Common myeloid progenitor, CD34-positive (primary cell): ENCODE measurements around the gene REEP1.
A peak's percentile ranks its signal among the peaks of the same experiment; 100 is the strongest.

Experiments used
- CTCF ChIA-PET: fragments of 350-600 bp; sonication (Branson Sonifier 250); formaldehyde crosslinking; loops from one replicate; lab custom pipeline; 2021; ENCODE audit warnings: antibody characterized with exemption; lab: Charles Lee
- POLR2A ChIA-PET: fragments of 350-600 bp; sonication (Branson Sonifier 250); formaldehyde crosslinking; loops from one replicate; lab custom pipeline; 2021; ENCODE audit warnings: antibody characterized with exemption; lab: Charles Lee
- DNase-seq, 3 donors: peaks; one replicate each; pipeline versions ENCODE4 v3.0.0 to v3.0.0-alpha.2; 2013
- H3K27ac ChIP-seq, 2 experiments: 1 replicate in 1 of 2; 2 replicates in 1 of 2; pipeline ENCODE4 v1.7.0; 2013; ENCODE audit warnings: inconsistent platforms in 2 of 2, low read length in 2 of 2, mild to moderate bottlenecking in 2 of 2, low read depth in 1 of 2, moderate library complexity in 1 of 2; ENCODE audit not compliant: severe bottlenecking in 2 of 2, insufficient read depth in 1 of 2, poor library complexity in 1 of 2
- H3K27me3 ChIP-seq, 5 experiments: replicated peaks in 2 of 5; 1 replicate in 3 of 5; 2 replicates in 2 of 5; pipeline versions ENCODE4 v1.6.1 to v1.7.0; 2013; ENCODE audit warnings: low read length in 4 of 5, mild to moderate bottlenecking in 2 of 5, moderate library complexity in 2 of 5, inconsistent platforms in 1 of 5; ENCODE audit not compliant: insufficient read depth in 5 of 5, control insufficient read depth in 4 of 5
- H3K36me3 ChIP-seq, 4 experiments: 1 replicate in 2 of 4; 2 replicates in 2 of 4; pipeline versions ENCODE4 v1.6.1 to v1.7.0; 2013; ENCODE audit warnings: low read length in 3 of 4, control low read depth in 1 of 4, mild to moderate bottlenecking in 1 of 4; ENCODE audit not compliant: control insufficient read depth in 4 of 4, insufficient read depth in 4 of 4
- H3K4me1 ChIP-seq, 4 experiments: 1 replicate in 3 of 4; 2 replicates in 1 of 4; pipeline versions ENCODE4 v1.6.1 to v1.7.1; 2013; ENCODE audit warnings: low read length in 3 of 4, mild to moderate bottlenecking in 3 of 4, control low read depth in 1 of 4, inconsistent platforms in 1 of 4, moderate library complexity in 1 of 4; ENCODE audit not compliant: control insufficient read depth in 4 of 4, insufficient read depth in 4 of 4; ENCODE audit errors: control extremely low read depth in 1 of 4
- H3K4me3 ChIP-seq, 7 experiments: 1 replicate in 4 of 7; 2 replicates in 3 of 7; pipeline versions ENCODE4 v1.5.1 to v1.7.0; 2013; ENCODE audit warnings: mild to moderate bottlenecking in 7 of 7, low read length in 6 of 7, moderate library complexity in 6 of 7, inconsistent platforms in 2 of 7, low read depth in 2 of 7, control low read depth in 1 of 7; ENCODE audit not compliant: insufficient read depth in 4 of 7, control insufficient read depth in 1 of 7; ENCODE audit errors: extremely low read depth in 1 of 7
- H3K9me3 ChIP-seq, 5 experiments: 1 replicate in 4 of 5; 2 replicates in 1 of 5; pipeline versions ENCODE4 v1.6.1 to v1.7.1; 2013; ENCODE audit warnings: low read length in 4 of 5, mild to moderate bottlenecking in 2 of 5, inconsistent platforms in 1 of 5, low read depth in 1 of 5, moderate library complexity in 1 of 5; ENCODE audit not compliant: control insufficient read depth in 4 of 5, insufficient read depth in 2 of 5; ENCODE audit errors: control extremely low read depth in 1 of 5
- WGBS: methylation state at CpG from one replicate; pipeline ENCODE4 v1.1.5; 2013; ENCODE audit not compliant: insufficient coverage; 5-methylcytosine and 5-hydroxymethylcytosine counted together

Gene REEP1

DNA sequence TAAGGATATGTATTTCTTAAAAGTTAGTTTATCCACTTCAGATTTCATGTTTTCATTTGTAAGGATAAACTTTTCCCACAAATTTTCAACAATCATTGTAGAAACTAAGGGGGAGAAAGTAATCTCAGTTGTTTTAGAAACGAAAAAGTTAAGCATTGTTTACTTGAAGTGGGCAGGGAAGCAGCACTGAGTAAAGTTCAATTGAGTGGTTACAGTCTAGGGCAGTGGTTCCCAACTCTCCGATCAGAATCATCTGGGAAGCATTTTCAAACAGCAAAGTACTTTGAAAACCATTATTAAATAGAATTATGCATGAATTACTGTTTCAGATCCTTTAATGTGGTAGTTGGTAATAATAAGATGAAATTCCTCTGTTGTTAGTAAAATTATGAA lies 125.6 kb downstream of the REEP1 start:
- H3K9me3 ChIP-seq = no peaks in the 10 kb centered on the region
- no peak overlapping the region for H3K27ac ChIP-seq
- H3K4me1 ChIP-seq = peaks cover 0 to 15% (median 0%) of the 10 kb centered on the region in 4 experiments
- WGBS = 100% methylated on average over 1 of the region's 2 CpGs
- POLR2A ChIA-PET = no interaction called here
- peaks cover 12 to 62% (median 37%) of the 10 kb centered on the region in 4 experiments for H3K36me3 ChIP-seq
- no peak overlapping the region for H3K4me3 ChIP-seq
- CTCF ChIA-PET = no interaction called here
- H3K27me3 ChIP-seq = no peaks in the 10 kb centered on the region
- no peak for DNase-seq

DNA sequence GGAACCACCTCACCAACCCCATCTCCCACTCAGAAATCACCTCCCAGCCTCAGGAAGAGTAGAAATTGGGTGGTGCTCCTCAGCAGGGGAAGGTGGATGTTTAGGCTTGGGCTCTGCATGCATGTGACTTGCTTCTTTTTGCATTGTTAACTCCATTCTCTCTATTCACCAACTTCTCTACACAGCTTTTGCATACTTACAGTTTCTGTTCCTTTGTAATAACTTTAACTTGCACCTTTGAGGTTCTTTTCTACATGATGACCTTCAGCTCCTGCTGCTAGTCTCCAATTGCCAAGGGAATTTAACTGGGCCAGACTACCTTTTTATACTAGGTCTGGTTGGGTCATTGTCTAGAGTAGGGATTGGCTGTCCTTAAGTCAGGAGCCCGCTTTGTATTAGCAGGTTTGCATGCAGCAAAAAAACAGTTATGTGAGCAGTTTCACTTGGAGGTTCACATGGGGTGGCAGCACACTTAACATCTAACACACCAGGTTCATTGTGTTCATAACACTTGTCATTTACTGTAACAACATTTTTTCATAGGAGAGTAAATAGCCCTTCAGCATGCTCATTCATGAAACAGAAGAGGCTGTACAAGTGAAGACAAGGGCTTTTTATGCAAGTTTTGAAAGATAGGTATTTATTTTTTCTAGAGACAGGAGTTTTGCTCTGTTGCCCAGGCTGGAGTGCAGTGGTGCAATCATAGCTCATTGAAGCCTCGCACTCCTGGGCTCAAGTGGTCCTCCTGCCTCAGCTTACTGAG lies 126.2 kb downstream of the REEP1 start:
- Histone ChIP-seq H3K36me3 (peaks cover 15 to 68% (median 42%) of the 10 kb centered on the region in 4 experiments), H3K9me3 (no peaks in the 10 kb centered on the region), H3K4me3 (no peak overlapping the region), H3K27me3 (no peaks in the 10 kb centered on the region), H3K4me1 (peaks cover 0 to 15% (median 0%) of the 10 kb centered on the region in 4 experiments), H3K27ac (no peak overlapping the region)
- no CpG with 5 or more reads among the region's 2 CpGs for WGBS
- DNase-seq = no peak
- ChIA-PET CTCF (no interaction called here), POLR2A (no interaction called here)

GRCh38 chr2:86204458-86204857 lies 133.0 kb downstream of the REEP1 start:
- peaks cover 4 to 19% (median 8%) of the 10 kb centered on the region in 4 experiments for H3K4me1 ChIP-seq
- no peak overlapping the region for H3K27ac ChIP-seq
- no peak overlapping the region for H3K4me3 ChIP-seq
- ChIA-PET CTCF (no interaction called here), POLR2A (no interaction called here)
- no peaks in the 10 kb centered on the region for H3K27me3 ChIP-seq
- DNase-seq = no peak
- peaks cover 6 to 45% (median 25%) of the 10 kb centered on the region in 4 experiments for H3K36me3 ChIP-seq
- H3K9me3 ChIP-seq = no peaks in the 10 kb centered on the region
- no CpG with 5 or more reads among the region's 7 CpGs for WGBS

DNA sequence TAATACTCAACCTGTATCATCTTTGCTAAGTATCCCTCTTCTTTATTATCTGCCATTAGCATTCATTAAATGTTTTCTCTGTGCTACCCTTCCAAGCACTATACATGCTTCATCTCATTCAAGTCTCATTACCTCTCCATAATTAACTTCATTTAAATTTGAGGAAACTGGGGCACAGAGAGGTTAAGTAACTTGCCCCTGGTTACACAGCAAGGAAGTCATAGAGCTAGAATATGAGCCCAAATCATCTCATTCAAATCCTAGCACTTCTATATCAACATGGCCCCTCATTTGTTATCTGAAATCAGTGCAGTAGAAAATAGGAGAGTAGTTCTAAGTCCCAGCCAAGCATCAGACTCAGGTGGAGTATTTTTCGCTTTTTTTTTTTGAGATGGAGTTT lies 133.8 kb downstream of the REEP1 start:
- POLR2A ChIA-PET = no interaction called here
- Histone ChIP-seq H3K36me3 (peaks cover 3 to 38% (median 17%) of the 10 kb centered on the region in 4 experiments), H3K4me3 (no peak overlapping the region), H3K27me3 (no peaks in the 10 kb centered on the region), H3K9me3 (no peaks in the 10 kb centered on the region), H3K4me1 (peaks cover 4 to 19% (median 8%) of the 10 kb centered on the region in 4 experiments), H3K27ac (no peak overlapping the region)
- DNase-seq = no peak
- WGBS = 100% methylated on average over 1 of the region's 1 CpG
- CTCF ChIA-PET = interaction anchor here (1.2 kb wide), 1 partner anchor 18 kb away, joined by 6 read pairs; no protein-coding TSS in a partner anchor

DNA sequence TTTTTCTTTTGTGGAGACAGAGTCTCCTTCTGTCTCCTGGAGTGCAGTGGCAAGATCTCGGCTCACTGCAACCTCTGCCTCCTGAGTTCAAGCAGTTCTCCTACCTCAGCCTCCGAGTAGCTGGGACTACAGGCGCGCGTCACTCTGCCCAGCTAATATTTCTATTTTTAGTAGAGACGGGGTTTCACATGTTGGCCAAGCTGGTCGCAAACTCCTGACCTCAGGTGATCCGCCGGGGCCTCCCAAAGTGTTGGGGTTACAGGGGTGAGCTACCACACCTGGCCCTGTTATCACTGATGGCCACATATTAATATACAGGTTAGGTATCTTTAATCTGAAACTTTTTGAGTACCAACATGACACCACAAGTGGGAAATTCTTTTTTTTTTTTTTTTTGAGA lies 134.7 kb downstream of the REEP1 start:
- H3K36me3 ChIP-seq = peaks cover 3 to 31% (median 11%) of the 10 kb centered on the region in 4 experiments
- no peak for DNase-seq
- no peak overlapping the region for H3K27ac ChIP-seq
- 100% methylated on average over 7 of the region's 9 CpGs for WGBS
- H3K4me1 ChIP-seq = peaks cover 4 to 19% (median 8%) of the 10 kb centered on the region in 4 experiments
- CTCF ChIA-PET = interaction anchor here (1.0 to 1.2 kb wide), 2 partner anchors 11 to 17 kb away, joined by 3 to 6 read pairs; no protein-coding TSS in a partner anchor
- no peaks in the 10 kb centered on the region for H3K9me3 ChIP-seq
- H3K27me3 ChIP-seq = no peaks in the 10 kb centered on the region
- H3K4me3 ChIP-seq = no peak overlapping the region
- POLR2A ChIA-PET = no interaction called here

GRCh38 chr2:86202336-86202692 lies 135.1 kb downstream of the REEP1 start:
- Histone ChIP-seq H3K4me3 (no peak overlapping the region), H3K4me1 (peaks cover 4 to 19% (median 8%) of the 10 kb centered on the region in 4 experiments), H3K9me3 (no peaks in the 10 kb centered on the region), H3K27ac (no peak overlapping the region), H3K27me3 (no peaks in the 10 kb centered on the region), H3K36me3 (peaks cover 3 to 28% (median 9%) of the 10 kb centered on the region in 4 experiments)
- WGBS = 90% methylated on average over 2 of the region's 2 CpGs
- POLR2A ChIA-PET = no interaction called here
- CTCF ChIA-PET = interaction anchor here (1.0 to 1.2 kb wide), 2 partner anchors 11 to 16 kb away, joined by 3 to 6 read pairs; no protein-coding TSS in a partner anchor
- DNase-seq = no peak

GRCh38 chr2:86201671-86202335 lies 135.6 kb downstream of the REEP1 start:
- peak overlapping the region in 1 of 2 experiments; percentile 18 for H3K27ac ChIP-seq
- no peak for DNase-seq
- 97% methylated on average over 5 of the region's 8 CpGs for WGBS
- ChIA-PET POLR2A (no interaction called here), CTCF (interaction anchor here (0.8 to 1.0 kb wide), 3 partner anchors 12 to 19 kb away, joined by 3 read pairs; no protein-coding TSS in a partner anchor)
- peaks cover 4 to 19% (median 8%) of the 10 kb centered on the region in 4 experiments for H3K4me1 ChIP-seq
- H3K27me3 ChIP-seq = no peaks in the 10 kb centered on the region
- H3K9me3 ChIP-seq = no peaks in the 10 kb centered on the region
- no peak overlapping the region for H3K4me3 ChIP-seq
- peaks cover 3 to 23% (median 7%) of the 10 kb centered on the region in 4 experiments for H3K36me3 ChIP-seq
